ENCODE results near the gene CFAP53.
"Not testable (repeated sequence)": the region's sequence is repeated elsewhere in the genome, so short reads cannot be mapped to it uniquely, and the experiment has no call there.

The CFAP53 gene

DNA sequence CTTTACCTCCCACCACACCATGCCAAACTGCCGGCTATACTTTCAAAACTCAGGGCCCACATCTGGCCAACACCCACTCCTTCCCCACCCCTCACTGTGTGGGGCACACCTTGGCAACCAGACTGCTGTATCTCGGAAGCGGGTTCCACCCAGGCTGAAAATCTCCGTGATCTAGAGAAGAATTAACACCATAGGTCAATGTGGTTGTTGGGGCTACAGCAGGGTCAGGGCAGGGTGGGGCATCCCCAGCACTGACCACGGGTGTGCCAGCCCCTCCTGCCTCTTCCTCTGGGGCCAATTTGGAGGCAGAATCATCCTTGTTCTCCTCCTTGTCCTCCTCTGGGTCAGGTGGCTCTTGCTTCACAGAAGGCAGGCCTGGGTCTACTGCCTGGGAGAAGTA lies 6.3 kb upstream of the CFAP53 start:
- no peak for DNase-seq (ENCODE audit: low read depth)

DNA sequence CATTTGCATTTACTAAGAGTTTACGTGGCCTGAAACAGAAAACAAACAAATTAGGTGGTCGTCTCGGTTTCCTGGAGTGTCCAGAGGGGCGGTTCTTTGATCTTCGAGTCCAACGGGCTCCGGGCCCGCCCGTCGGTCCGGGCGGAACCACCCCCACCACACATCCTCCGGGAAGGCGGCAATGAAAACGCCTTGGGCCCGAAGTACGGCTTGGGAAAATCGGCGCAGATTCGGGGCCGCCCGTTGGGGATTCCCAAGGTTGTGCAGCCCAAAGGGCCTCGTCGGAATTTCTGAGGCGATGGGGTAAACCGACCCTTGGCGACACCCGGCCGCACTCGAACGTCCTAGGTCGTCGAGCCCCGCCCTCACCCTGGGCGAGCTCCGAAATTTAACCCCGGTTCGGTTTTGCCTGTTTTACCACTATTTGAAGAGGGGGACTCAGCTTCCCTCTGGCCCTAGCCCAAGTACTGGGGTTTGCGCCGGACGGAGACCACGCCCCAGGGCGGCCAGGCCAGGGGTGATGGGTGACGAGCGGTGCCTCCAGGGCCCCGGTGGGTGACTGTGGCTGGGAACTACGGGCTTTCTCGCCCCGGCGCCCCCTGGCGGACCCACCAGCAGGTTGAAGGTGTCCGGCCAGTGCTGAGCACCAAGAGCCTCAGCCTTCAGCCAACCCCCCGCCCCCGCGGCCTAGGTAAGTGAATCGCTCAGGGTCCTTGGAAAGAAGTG lies 1.9 kb upstream of the CFAP53 start:
- DNase-seq (ENCODE audit: low read depth), result peak; percentile 72

DNA sequence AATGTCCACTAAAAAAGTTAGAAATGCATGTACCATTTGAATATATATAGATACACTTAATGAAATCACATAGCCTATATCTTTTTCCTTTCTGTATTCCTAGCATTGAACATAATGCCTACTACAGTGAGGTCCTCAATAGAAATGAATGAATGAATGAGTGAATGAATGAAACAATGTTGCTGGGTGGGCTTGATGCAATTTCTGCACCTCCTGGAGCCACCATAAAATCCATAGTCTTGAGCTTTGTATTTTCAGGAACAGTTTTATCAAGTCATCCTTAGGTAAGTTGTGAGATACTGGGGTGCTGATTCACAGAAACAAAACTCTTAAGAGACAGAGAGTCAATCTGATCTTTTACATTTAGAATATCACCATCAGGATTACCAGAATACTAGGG lies 3.3 kb downstream of the CFAP53 start:
- DNase-seq (ENCODE audit: low read depth), result no peak

DNA sequence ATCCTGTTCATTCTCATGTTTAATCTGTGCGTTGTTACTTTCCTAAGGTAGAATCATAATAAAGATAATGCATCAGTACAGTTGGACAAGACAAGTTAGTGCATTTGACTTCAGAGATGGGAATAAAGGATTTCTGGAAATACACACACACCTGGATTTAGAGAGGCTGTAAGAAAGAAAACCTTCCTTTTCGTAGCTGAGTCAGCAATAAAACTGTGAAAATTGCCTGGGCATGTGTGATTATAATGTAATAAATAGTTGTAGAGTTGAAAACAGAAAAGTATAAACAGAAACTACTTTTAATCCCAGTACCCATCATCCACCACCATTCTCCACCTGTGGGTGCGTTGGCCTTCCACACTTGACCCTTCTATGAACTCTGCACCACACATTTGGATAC lies 15.4 kb downstream of the CFAP53 start:
- DNase-seq (ENCODE audit: low read depth), result no peak

DNA sequence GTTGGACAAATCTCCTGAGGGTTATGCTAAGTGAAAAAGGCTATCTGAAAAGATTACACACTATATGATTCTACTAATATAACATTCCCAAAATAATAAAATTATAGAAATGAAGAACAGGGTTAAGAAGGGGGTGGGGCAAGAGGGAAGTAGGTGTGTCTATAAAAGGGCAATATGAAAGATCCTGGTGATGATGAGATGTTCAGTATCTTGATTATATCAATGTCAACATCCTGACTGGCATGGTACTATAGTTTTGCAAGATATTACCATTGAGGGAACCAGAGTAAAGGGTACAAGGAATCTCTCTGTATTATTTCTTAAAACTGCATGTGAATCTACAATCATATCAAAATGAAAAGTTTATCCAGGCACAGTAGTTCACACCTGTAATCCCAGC lies 16.7 kb downstream of the CFAP53 start:
- DNase-seq (ENCODE audit: low read depth), result no peak

DNA sequence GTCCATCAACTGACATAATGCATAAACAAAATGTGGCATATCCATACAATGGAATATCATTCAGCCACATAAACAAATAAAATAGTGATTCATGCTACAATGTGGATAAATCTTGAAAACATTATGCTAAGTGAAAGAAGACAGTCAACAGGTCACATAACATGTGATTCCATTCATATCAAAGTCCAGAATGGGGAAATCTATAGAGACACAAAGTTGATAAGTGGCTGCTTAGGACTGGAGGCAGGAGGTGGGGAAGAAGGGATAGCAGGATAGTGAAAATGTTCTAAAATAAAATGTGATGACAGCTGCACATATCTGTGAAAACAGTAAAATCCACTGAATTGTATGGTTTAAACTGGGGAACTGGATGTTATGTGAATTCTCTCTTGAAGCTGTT lies 18.7 kb downstream of the CFAP53 start:
- no peak for DNase-seq (ENCODE audit: low read depth)

DNA sequence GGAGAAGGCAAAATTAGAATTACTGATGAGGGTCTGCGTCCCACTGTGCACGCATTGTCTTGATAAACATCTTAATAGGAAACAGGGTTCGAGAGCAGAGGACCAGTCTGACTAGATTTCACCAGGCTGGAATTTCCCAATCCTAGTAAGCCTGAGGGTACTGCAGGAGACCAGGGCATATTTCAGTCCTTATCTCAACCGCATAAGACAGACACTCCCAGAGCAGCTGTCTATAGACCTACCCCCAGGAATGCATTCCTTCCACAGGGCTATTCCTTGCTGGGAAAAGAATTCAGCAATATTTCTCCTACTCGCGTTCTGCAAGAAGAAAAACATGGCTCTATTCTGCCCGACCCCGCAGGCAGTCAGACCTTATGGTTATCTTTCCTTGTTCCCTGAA lies 24.5 kb downstream of the CFAP53 start:
- DNase-seq (ENCODE audit: low read depth), result not testable (repeated sequence)

DNA sequence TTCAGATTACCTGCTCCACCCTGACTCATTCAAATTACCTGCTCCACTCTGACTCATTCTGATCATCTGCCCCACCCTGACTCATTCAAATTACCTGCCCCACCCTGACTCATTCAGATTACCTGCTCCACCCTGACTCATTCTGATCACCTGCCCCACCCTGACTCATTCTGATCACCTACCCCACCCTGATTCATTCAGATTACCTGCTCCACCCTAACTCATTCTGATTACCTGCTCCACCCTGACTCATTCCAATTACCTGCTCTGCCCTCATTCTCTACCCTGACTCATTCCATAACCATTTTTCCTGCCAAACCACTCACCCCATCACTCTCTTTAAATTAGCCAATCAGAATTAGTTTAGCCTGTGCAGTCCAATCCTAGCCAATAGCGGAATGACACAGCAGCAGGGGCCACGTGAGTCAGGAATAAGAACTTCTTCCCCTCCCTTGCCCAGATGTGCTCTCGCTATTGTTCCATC lies 26.2 kb downstream of the CFAP53 start:
- no peak for DNase-seq (ENCODE audit: low read depth)

DNA sequence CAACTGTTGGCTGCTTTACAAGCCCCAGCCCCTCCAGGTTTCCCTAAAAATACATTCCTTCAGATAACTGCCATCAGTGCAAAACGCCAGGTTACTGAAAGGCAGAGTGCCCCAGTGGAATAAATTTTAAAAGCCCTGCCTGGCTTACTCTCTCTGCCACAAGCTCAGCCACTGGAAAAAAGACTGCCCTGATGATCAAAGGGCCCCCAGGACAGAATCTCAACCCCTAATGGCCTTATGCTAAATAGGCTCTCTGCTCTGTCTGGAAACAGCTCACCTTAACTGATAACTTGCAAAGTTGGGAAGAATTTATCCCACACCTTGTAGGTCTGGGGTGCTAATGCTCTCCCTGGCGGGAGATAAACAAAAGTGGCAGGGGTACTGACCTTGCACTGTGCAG lies 33.9 kb downstream of the CFAP53 start:
- no peak for DNase-seq (ENCODE audit: low read depth)

DNA sequence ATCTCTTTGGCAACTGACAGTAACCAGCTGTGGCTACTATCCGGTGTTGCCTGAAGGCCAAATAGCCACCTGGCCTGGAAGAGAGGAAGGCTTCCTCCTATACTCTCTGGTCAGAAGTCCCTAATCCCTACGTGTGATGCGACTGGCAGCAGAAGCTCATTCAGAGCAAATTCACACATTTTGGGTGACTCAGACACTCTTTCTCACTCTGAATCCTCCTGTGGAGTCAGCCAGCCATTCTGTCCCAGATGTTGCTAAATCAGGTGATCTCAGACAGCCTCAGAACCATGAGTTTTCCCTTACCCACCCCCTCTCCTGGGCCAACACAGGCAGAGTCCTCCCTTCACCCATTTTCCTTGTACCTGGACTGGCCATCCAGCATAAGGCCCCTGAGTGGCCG lies 34.7 kb downstream of the CFAP53 start:
- DNase-seq (ENCODE audit: low read depth), result no peak

DNA sequence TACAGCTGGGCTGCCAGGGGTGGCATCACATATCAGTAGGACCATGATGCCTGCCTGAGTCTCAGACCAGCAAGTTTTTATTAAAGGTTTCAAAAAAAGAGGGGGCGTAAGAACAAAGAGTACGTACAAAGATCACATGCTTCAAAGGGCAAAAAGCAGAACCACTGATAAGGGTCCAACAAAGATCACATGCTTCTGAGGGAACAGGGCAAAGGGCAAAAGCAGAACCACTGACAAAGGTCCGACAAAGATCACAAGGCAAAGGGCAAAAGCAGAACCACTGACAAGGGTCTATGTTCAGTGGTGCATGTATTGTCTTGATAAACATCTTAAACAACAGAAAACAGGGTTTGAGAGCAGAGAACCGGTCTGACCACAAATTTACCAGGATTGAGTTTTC lies 46.0 kb downstream of the CFAP53 start:
- DNase-seq (ENCODE audit: low read depth), result not testable (repeated sequence)

DNA sequence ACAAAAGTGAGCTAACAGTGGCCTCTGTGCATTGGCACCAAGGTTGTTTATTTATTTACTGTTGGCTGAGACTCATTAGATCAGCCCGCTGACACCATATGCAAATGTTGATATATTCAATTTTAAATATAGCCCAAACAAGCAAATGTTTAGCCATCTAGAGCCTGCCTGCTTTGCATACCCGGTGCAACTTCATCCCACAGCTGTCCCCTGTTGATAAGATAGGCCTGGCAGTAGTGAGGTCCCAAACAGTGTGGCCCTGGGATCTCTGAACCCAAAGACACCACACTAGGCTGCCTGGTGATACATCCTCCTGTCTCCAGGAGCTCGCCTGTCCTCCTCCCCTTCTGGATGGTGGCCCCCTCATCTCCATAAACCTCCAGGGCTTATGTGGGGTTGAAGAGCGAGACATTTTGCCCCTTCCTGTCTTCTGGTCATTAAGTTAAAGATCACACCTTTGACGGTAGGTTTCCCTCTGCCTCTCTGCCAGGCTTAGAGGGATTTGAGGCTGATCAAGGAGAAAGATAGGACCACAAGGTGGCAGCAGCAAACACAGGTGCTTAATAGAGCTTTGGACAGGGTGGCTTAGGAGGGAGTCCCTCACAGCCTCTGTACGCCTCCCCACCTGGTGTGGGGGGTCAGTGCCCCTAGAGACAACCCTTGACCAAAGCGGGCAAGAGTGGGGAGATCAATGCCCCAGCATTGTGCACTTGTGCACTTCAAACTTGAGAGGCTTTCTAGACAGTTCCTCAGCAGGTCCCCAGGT lies 47.7 kb downstream of the CFAP53 start:
- no peak for DNase-seq (ENCODE audit: low read depth)

DNA sequence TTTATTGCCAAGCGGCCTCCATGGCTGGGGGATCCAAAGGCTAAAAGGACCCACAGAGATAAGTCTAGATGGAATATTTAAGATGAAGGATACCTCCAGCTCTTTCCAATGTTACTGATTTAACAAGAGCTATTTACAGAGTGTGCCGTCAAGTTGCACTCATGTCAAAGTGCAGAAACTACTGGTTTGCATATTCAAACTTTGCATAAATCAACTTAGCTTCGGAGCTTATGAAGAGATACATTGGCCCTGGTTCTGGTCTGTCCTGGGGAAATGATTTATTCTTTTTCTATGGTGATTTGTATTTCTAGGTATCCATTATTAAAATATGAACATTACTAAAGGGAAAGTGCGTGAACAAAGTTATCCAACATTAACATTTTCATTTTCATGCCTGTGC lies 57.0 kb downstream of the CFAP53 start:
- no peak for DNase-seq (ENCODE audit: low read depth)

DNA sequence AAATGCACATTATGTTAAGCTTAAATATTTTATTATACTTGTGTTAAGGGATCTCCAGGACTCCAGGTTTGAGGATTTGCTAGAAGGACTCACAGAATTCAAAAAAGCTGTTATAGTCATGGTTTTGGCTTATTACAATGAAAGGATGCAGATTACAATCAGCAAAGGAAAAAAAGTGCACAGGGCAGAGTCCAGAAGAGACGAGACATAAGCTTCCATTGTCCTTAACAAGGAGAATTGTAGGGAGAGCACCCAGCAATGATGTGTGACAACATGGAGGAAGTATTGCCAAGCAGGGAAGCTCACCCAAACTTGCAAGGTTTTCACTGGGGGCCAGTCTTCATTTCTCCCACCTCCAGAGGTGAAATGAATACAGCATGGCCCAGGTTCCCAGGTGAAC lies 58.6 kb downstream of the CFAP53 start:
- no peak for DNase-seq (ENCODE audit: low read depth)

DNA sequence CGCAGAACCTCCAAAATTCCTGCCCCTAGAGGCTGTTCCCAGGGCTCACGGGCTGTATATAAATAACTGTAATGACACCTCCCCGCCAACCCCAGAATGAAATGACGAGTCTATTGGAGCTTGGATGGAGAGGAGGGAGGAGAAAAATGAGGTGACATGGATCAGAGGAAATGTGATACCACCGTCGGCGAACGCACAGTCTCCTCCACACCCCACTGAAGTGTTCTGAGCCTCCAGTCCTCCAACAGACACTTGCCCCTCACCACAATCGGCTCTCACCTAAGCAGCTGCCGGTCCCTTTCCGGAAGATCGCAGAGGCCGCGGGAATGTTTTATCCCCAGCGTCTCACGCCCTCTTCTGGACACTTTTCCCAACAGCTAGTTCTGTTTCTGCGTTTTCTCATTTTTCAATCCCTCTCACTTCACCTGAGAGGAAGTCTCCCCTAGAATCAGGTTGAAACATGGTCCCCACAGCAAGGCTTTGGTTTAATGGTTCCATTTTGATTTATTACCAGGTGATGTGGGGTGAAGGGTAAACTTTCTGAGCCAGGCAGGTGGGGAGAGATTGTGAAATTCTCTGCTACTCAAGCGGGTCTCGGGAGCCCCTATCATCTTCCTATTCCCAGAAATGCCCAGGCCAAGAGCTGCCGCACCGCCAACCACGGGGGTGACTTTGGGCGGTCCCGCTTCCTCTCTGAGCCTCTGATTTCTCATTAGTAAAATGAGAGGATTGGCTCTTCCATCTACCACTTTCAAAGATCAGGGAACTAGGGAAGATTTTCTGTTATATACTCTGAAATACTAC lies 62.3 kb downstream of the CFAP53 start:
- DNase-seq (ENCODE audit: low read depth), result no peak

DNA sequence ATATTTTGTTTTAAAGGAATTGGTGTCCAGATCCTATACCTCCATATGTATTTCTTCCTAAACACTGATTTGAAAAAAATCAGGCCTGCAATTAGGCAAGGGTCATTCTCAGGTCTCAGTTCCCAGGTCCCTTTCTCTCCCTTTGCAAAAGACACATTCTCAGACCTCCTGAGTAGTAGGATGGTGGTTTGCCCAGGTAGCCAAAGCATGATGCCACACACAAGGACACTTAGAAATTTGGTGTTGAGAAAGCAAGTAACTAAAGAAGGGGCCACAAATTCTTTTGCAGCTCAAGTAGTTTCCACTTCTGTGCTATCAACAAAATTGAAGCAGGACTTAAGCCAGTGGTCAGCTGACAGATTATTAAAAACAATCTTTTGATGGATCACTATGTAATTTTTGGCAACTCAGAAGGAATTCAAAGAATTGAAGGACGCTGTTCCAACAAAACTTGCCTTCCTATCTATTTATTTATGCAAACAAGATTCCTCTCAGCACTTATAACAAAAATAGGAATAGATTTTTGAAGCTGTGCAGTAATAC lies 64.7 kb downstream of the CFAP53 start:
- DNase-seq (ENCODE audit: low read depth), result no peak

DNA sequence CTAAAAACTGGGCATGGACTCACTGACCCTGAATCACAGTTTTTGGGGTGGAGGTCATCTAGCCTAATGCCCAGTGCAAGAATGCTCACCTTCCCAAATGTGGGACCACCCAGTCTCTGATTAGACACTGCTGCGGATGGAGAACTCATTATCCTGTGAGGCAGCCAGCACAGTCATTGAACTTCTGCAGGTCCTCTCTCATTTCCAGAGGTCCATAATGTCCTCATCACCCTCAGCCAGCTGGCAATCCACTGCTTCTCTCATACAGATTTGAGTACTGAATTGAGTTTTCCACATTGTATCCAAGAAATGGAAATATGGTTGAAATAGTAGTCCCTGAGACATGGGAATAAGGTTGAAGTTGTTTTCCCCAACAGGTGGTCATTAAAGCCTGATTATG lies 66.4 kb downstream of the CFAP53 start:
- DNase-seq (ENCODE audit: low read depth), result no peak

DNA sequence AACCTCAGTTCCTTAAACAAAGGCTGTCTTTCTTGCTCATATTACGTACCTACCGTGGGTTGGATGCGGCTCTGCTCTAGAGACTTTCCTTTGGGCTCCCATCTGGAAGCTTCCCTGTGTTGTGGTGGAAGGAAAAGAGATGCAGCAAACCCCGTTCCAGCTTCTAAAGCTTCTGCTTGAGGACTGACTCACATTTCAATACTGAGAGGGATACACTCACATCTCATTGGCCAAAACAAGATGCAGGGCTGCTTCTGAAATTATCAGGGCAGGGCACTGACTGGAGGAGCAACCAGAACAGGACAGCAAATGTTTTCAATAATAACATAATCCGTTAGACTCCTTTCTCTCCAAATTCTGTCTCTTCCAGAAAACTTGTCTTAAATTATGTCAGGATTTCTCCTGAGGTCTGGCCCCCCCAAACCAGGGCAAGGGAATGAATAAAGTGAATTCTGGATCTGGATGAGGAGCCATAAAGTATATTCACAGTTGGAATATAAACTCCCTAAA lies 66.9 kb downstream of the CFAP53 start:
- DNase-seq (ENCODE audit: low read depth), result no peak

DNA sequence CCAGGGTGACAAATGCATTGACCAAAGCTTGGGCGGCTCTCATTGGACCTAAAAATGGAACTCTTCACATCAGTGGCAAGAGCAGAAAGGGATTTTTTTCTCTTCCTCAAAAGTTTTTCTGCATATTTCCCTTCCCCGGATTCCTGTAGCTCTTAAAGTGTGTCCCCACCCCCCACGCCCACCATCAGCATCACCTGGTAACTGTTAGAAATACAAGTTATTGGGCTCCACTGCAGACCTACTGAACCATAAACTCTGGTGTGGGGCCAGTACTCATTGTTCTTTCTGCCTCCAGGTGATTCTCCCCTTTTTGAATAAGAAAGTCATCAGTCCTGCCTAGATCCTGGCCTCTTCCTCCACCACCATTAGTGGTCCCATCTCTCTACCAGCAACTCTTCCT lies 70.0 kb downstream of the CFAP53 start:
- DNase-seq (ENCODE audit: low read depth), result no peak

DNA sequence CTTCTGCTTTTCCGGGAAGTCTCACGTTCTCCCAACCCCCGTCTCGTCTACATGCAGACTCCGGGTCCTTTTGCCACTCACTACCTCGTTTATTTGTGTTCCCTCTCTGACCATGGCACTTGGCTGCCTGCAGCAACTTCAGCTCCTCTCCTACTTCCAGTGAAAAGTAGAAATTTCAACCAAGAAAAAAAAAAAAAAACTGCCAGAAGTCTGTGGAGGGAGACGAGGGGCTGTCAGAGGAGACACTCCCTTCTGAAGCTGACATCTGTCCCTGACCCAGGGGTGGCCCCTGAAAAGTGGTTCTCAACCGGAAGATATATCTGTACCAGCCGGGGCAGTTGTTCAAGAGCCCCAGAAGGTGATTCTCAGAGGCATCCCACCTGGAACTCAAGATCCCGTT lies 70.6 kb downstream of the CFAP53 start:
- DNase-seq (ENCODE audit: low read depth), result no peak

DNA sequence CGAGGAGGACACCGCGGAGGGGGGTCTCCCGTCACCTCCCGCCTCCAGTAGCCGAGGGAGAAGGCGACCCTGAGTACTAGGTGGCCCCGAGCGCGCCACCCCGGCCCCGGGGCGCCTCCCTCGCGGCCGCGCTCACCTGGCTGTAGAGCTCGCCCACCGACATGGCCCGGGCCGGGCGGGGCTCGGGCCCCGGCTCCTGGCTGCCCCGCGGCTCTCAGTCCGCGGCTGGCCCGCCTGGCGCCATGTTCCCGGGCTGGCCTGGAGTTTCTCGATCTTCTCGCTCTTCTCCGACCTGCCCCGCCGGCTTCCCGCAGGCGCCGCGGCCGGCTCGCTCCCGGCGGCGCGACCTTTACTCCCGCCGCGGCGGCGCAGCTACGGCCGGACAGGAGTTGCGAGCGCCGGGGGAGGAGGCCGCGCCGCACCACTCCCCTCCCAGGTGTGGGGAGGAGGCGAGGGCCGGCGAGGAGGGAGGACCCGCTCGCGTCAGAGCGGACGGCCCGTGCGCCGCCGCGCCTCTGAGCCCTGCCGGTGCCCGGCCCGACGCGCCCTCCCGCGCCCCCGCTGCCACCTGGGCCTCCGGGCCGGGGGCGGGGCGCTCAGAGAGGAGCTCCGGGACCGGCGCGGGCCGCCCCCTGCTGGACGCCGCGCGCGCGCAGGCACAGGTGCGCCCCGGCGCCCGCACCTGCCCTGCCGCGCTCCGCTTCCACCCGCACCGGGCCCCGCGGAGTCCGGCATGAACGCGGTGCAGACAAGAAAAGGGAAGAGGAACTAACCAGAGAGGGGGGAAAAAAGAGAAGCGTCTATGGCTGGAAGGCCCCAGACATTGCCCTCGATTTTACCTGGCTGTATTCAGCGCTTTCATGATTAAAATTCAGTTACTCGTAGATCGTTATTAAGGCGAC lies 71.4 kb downstream of the CFAP53 start, which contains the start of gene MYO5B:
TSS of gene MYO5B (minus strand) at position 517 of the 902 bp plus-strand sequence. CDS start at position 163, 354 bp downstream.
- no peak for DNase-seq (ENCODE audit: low read depth)
